ENCODE results near the gene CRELD2. TPM values are rescaled to one million over a fixed set of nuclear protein-coding genes. Genes with fewer than 3 reads are reported as not detected.

Gene CRELD2
- total and polyA plus RNA-seq, 2 of the 13 experiments (the other 11 are each of a cell fraction or from before 2014, with no cell fraction given): 17.2 to 44.7 TPM

DNA sequence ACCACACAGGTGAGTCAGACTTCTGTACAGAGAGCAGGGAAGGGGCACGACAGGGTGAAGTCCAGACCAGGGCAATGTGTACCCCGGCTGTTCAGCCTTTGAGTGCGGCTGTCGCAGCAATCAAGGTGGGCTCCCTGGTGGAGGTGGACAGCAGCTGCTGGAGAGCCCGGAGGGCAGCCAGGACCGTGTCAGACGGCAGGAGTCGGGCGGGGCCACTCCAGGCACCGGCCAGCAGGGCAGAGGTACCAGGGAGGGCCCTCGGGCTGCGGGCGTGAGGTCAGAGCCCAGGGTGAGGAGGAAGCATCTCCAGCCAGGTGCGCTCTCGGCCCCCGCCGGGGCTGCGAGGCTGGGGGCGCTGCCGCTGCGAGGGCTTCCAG lies 41.3 kb downstream of the CRELD2 start (continued):
- peak; percentile 34; the same call in 1 of the 2 replicates for TF ChIP-seq NCOA1 (CRISPR knock-in tag; IDR thresholded peaks at IDR 0.05)
- no peak for TF ChIP-seq SRSF9 (IDR thresholded peaks at IDR 0.05; ENCODE audit: borderline replicate concordance, insufficient read depth, low read depth, low read length, poor library complexity, severe bottlenecking)
- no peak for TF ChIP-seq HOXD1 (CRISPR knock-in tag; IDR thresholded peaks at IDR 0.05)
- TF ChIP-seq TBL1XR1 (IDR thresholded peaks at IDR 0.05; ENCODE audit: borderline replicate concordance, low read length, partially characterized antibody): no peak
- TF ChIP-seq ZNF614 (CRISPR knock-in tag; IDR thresholded peaks at IDR 0.05; ENCODE audit: borderline replicate concordance): no peak
- no peak for TF ChIP-seq ZNF33B (CRISPR knock-in tag; IDR thresholded peaks at IDR 0.05)
- TF ChIP-seq MAFG (CRISPR knock-in tag; IDR thresholded peaks at IDR 0.05): no peak
- no peak for TF ChIP-seq TBX2 (CRISPR knock-in tag; IDR thresholded peaks at IDR 0.05; ENCODE audit: borderline replicate concordance)
- no peak for TF ChIP-seq ZNF121 (CRISPR knock-in tag; IDR thresholded peaks at IDR 0.05)
- no peak for TF ChIP-seq STAT5B (CRISPR knock-in tag; IDR thresholded peaks at IDR 0.05)
- no peak for TF ChIP-seq ZNF230 (CRISPR knock-in tag; IDR thresholded peaks at IDR 0.05)
- no peak for TF ChIP-seq GRHL1 (CRISPR knock-in tag; conservative IDR thresholded peaks at IDR 0.05)
- TF ChIP-seq ZNF629 (CRISPR knock-in tag; conservative IDR thresholded peaks at IDR 0.05): no peak
- TF ChIP-seq MED13 (CRISPR knock-in tag; IDR thresholded peaks at IDR 0.05): no peak
- TF ChIP-seq CHCHD3 (CRISPR knock-in tag; IDR thresholded peaks at IDR 0.05): no peak
- no peak for TF ChIP-seq YEATS2 (CRISPR knock-in tag; IDR thresholded peaks at IDR 0.05; ENCODE audit: borderline replicate concordance)
- TF ChIP-seq ISL2 (CRISPR knock-in tag; IDR thresholded peaks at IDR 0.05): no peak
- no peak; the same call in 1 of the 2 replicates for TF ChIP-seq MTERF4 (CRISPR knock-in tag; IDR thresholded peaks at IDR 0.05)
- no peak for TF ChIP-seq MED1 (CRISPR knock-in tag; IDR thresholded peaks at IDR 0.05)
- no peak for TF ChIP-seq ZNF780A (CRISPR knock-in tag; IDR thresholded peaks at IDR 0.05)
- TF ChIP-seq ZNF136 (CRISPR knock-in tag; IDR thresholded peaks at IDR 0.05; ENCODE audit: low read depth): no peak
- no peak for TF ChIP-seq ATF1 (CRISPR knock-in tag; IDR thresholded peaks at IDR 0.05)
- TF ChIP-seq ZGPAT (CRISPR knock-in tag; IDR thresholded peaks at IDR 0.05): no peak
- no peak for TF ChIP-seq CCAR2 (optimal IDR thresholded peaks at IDR 0.05; ENCODE audit: low read depth, low read length)
- TF ChIP-seq ZBTB4 (CRISPR knock-in tag; IDR thresholded peaks at IDR 0.05; ENCODE audit: borderline replicate concordance): no peak

All from HepG2 (cell line).